ENCODE results near the gene CLK2. TPM values are rescaled to one million over a fixed set of nuclear protein-coding genes. Genes with fewer than 3 reads are reported as not detected.
A peak's percentile ranks its signal among the peaks of the same experiment; 100 is the strongest.

The CLK2 gene
- 100 to 1,000 TPM in 1 of 2 donors, 10 to 100 TPM in 1; 90.7 to 106 TPM for total RNA-seq

DNA sequence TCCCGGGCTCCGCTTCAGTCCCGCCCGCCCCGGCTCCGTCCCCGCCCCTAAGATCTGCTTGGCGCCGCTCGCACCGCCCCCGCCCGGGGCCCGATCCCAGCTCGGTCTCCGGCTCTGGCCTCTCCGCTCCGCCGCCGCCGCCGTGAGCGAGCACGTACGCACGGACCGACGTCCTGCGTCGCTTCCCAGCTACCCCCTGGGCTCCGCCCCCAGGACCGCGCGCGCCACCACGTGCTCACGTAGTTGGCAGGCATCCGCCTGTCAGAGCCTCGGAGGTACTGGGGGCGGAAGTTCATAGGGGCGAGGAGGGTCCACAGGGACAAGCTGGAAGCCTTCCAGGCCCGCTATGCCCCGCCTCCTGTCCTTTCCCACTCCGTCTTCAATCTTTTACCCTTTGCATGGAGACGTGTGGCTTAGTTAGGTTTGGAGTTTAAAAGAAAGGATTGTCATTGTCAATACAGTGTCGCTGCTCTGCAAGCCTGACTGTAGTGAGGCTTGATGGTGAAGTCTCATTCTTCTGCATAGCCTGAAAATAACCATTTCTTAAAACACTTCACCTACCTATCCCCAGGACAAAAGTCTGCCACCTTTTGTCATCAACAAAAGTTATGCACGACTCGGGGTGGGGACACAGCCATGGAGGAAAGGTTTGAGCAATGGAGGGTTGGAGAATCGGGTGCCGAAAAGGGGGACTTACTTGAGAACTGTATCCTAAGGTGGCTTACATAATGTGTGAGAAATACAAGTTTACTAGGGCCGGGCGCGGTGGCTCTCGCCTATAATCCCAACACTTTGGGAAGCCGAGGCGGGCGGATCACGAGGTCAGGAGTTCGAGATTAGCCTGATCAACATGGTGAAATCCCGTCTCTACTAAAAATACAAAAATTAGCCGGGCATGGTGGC, at the start of gene CLK2:
TSS of gene CLK2 (minus strand) at position 162 of the 903 bp plus-strand sequence. CDS start 2,527 bp downstream, outside the sequence.
- peaks cover 0 to 6% of the 10 kb centered on the region in 2 donors for H3K9me3 Mint-ChIP-seq
- H3K27ac Mint-ChIP-seq = peak within 1 kb of the TSS; percentile 95 to 98
- ATAC-seq (peak; percentile 88 to 89), DNase-seq (ENCODE audit: low spot score in 2 of 2) (peak; percentile 94 to 96)
- peaks cover 24 to 40% of the 10 kb centered on the region in 2 donors for H3K36me3 Mint-ChIP-seq

DNA sequence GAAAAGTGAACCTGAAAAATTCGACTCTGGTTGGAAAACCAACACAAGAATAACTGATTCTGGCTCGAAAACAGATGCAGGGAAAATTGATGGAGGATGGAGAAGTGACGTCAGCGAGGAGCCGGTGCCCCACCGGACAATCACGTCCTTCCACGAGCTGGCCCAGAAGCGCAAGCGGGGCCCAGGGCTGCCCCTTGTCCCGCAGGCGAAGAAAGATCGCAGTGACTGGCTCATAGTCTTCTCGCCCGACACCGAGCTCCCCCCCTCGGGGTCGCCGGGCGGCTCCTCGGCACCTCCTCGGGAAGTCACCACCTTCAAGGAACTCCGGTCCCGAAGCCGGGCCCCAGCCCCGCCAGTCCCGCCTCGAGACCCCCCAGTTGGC, 49.3 kb upstream of the CLK2 start:
- DNase-seq (ENCODE audit: low spot score in 2 of 2) = peak in 1 of 2 donors; percentile 27
- no peak for ATAC-seq
- peaks cover 0 to 4% of the 10 kb centered on the region in 2 donors for H3K36me3 Mint-ChIP-seq
- H3K27ac Mint-ChIP-seq = peak overlapping the region in 1 of 2 donors; percentile 74
- no peaks in the 10 kb centered on the region for H3K9me3 Mint-ChIP-seq

- DNase-seq (ENCODE audit: low spot score in 2 of 2) = no peak
- Mint-ChIP-seq H3K9me3 (no peaks in the 10 kb centered on the region), H3K27ac (peak overlapping the region; percentile 26 to 74), H3K36me3 (peaks cover 0 to 4% of the 10 kb centered on the region in 2 donors)
- ATAC-seq = no peak
Measured at GRCh38 chr1:155321639-155322503, 48.6 kb upstream of the CLK2 start.

GRCh38 chr1:155320661-155321617, 47.6 kb upstream of the CLK2 start, which contains the start of gene RUSC1:
TSS of gene RUSC1 (plus strand) at chr1:155320894. CDS start at chr1:155321774, 880 bp downstream.
- peaks cover 0 to 4% of the 10 kb centered on the region in 2 donors for H3K36me3 Mint-ChIP-seq
- peak; percentile 65 to 84 for DNase-seq (ENCODE audit: low spot score in 2 of 2)
- peak within 1 kb of the TSS; percentile 26 to 74 for H3K27ac Mint-ChIP-seq
- peak in 1 of 2 donors; percentile 44 for ATAC-seq
- no peaks in the 10 kb centered on the region for H3K9me3 Mint-ChIP-seq

DNA sequence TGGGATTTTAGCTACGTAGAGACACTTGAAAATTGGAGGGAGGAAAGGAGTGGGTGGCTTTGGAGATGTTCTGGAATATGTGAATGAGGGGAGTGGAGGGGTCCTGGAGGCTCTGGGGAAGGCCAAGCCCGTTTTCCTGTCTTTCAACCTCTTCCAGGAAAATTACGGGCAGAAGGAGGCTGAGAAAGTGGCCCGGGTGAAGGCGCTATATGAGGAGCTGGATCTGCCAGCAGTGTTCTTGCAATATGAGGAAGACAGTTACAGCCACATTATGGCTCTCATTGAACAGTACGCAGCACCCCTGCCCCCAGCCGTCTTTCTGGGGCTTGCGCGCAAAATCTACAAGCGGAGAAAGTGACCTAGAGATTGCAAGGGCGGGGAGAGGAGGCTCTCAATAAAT, 46.9 kb upstream of the CLK2 start:
- H3K9me3 Mint-ChIP-seq = no peaks in the 10 kb centered on the region
- H3K36me3 Mint-ChIP-seq = peaks cover 0 to 4% of the 10 kb centered on the region in 2 donors
- peak overlapping the region in 1 of 2 donors; percentile 38 for H3K27ac Mint-ChIP-seq
- no peak for DNase-seq (ENCODE audit: low spot score in 2 of 2)
- ATAC-seq = no peak

DNA sequence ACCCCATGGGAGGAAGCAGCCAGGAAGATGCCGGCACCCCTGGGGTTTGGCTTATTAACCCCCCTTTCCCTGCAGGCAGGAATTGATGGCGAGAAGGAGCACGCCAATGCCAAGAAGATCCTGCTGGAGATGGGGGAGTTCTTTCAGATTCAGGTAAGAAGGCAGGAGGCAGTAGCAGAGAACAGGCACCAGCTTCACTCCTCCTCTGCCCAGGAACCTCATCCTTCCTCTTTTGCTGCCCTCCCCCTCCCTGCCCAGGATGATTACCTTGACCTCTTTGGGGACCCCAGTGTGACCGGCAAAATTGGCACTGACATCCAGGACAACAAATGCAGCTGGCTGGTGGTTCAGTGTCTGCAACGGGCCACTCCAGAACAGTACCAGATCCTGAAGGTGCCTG, 46.2 kb upstream of the CLK2 start:
- Mint-ChIP-seq H3K36me3 (peaks cover 0 to 4% of the 10 kb centered on the region in 2 donors), H3K27ac (peak overlapping the region in 1 of 2 donors; percentile 9), H3K9me3 (no peaks in the 10 kb centered on the region)
- DNase-seq (ENCODE audit: low spot score in 2 of 2) = no peak
- no peak for ATAC-seq

DNA sequence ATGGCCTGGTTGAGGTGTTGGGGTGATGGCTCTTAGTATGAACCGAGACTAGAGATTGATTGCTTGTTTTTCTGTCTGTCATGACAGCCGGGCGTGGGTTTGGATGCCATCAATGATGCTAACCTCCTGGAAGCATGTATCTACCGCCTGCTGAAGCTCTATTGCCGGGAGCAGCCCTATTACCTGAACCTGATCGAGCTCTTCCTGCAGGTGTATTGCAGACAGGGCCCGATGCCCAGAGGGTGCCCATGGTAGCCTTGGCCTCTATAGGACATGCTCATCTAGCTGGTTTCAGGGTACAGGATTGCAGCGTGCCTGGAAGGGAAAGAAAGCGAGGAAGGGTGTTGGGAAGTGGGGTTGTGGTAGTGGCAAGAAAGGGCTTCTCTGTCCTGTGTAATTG, 44.8 kb upstream of the CLK2 start:
- Mint-ChIP-seq H3K9me3 (no peaks in the 10 kb centered on the region), H3K36me3 (peaks cover 0 to 4% of the 10 kb centered on the region in 2 donors), H3K27ac (peak overlapping the region in 1 of 2 donors; percentile 30)
- ATAC-seq (no peak), DNase-seq (ENCODE audit: low spot score in 2 of 2) (no peak)

DNA sequence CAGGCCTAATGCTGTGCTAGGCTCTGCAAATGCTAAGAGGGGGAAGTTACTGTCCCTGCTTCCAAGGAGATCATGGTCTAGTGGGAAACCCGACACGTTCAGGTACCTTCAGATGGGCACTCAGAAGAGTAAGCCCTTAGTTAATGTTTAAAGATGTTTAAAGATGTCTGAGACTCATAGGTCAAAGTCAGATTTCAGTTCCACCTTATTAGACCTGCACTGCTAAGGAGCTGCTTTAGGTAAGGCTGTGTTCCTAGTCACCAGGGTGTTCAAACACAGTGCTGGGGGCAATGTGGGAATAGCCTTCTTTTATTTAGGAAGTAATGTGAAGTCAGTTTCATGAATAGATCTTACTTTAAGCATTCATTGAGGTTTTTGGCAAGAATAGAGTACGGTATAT, 43.6 kb upstream of the CLK2 start:
- peaks cover 4 to 8% of the 10 kb centered on the region in 2 donors for H3K36me3 Mint-ChIP-seq
- H3K9me3 Mint-ChIP-seq = no peaks in the 10 kb centered on the region
- no peak for DNase-seq (ENCODE audit: low spot score in 2 of 2)
- no peak for ATAC-seq
- H3K27ac Mint-ChIP-seq = no peak overlapping the region

DNA sequence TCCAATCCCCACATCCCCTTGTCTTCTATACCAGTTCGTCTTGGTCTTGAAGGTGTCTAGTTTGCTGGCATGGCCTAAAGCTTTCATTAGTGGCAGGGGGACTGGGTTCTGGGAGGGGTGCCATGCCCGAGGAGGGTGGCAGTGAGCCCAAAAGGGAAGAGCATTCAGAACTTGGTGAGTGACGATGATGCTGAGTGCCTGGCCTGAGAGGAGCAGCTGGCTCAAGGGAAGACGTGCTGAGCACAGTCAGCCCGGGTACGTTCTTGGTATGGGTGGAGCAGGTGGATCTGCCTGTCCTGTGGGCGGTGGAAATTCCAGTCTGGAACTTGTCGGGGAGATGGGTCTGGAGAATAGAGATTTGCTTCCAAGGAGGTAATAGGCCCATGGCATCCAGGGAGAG, 40.0 kb upstream of the CLK2 start:
- DNase-seq (ENCODE audit: low spot score in 2 of 2) (no peak), ATAC-seq (no peak)
- Mint-ChIP-seq H3K27ac (peak overlapping the region in 1 of 2 donors; percentile 92), H3K9me3 (no peaks in the 10 kb centered on the region), H3K36me3 (peaks cover 19 to 41% of the 10 kb centered on the region in 2 donors)

- Mint-ChIP-seq H3K36me3 (peaks cover 19 to 41% of the 10 kb centered on the region in 2 donors), H3K27ac (peak overlapping the region; percentile 99), H3K9me3 (no peaks in the 10 kb centered on the region)
- DNase-seq (ENCODE audit: low spot score in 2 of 2) (no peak), ATAC-seq (no peak)
Measured at GRCh38 chr1:155309423-155310021, 36.2 kb upstream of the CLK2 start.

- DNase-seq (ENCODE audit: low spot score in 2 of 2) (peak; percentile 93 to 99), ATAC-seq (peak; percentile 97 to 99)
- no peaks in the 10 kb centered on the region for H3K9me3 Mint-ChIP-seq
- peaks cover 19 to 41% of the 10 kb centered on the region in 2 donors for H3K36me3 Mint-ChIP-seq
- H3K27ac Mint-ChIP-seq = peak within 1 kb of the TSS; percentile 99
Measured at GRCh38 chr1:155308493-155309422, 35.5 kb upstream of the CLK2 start, which contains the start of gene FDPS. TSS of gene FDPS (plus strand) at chr1:155308866. CDS start at chr1:155309790, 924 bp downstream.

DNA sequence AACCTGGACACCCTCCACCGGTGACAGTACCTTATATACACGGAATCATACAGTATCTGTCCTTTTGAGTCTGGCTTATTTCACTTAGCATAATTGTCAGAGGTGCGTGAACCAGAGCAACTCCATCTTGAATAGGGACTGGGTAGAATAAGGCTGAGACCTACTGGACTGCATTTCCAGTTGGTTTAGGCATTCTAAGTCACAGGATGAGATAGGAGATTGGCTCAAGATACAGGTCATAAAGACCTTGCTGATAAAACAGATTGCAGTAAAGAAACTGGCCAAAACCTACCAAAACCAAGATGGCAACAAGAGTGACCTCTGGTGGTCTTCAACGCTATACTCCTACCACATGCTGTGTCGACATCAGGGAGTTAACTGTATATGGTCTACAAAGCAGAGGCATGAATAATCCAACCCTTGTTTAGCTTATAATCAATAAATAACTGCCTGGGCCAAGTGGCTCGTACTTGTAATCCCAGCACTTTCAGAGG, 34.0 kb upstream of the CLK2 start:
- Mint-ChIP-seq H3K27ac (peak overlapping the region in 1 of 2 donors; percentile 99), H3K9me3 (no peaks in the 10 kb centered on the region), H3K36me3 (peaks cover 19 to 37% of the 10 kb centered on the region in 2 donors)
- DNase-seq (ENCODE audit: low spot score in 2 of 2) (no peak), ATAC-seq (no peak)

DNA sequence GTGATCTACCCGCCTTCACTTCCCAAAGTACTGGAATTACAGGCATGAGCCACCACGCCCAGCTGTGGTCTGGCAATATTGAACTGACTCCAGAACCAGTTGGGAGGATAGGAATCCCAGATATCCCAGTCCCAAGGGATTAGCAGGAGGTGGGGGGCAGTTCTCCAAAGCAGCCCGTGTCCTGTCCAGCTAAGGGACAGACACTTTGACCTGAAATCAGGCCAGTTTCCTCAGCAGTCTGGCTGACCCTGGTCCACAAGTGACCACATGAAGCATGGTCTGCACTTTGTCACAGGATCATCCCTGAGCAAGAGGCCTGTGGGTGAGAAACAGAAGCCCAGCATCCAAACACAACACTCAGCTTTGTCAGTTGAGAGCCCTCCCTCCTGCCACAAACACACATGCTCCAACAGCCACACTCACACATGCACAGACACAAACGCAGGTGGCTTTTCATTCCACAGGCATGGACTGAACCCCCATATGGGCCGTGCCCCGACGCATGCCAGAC, 32.6 kb upstream of the CLK2 start:
- Mint-ChIP-seq H3K27ac (peak overlapping the region in 1 of 2 donors; percentile 13), H3K36me3 (peaks cover 19 to 23% of the 10 kb centered on the region in 2 donors)

GRCh38 chr1:155304558-155305063, 31.3 kb upstream of the CLK2 start:
- DNase-seq (ENCODE audit: low spot score in 2 of 2) (no peak), ATAC-seq (no peak)
- peak overlapping the region in 1 of 2 donors; percentile 41 for H3K27ac Mint-ChIP-seq
- H3K9me3 Mint-ChIP-seq = no peaks in the 10 kb centered on the region
- peaks cover 10 to 11% of the 10 kb centered on the region in 2 donors for H3K36me3 Mint-ChIP-seq

More for the DNA sequence above, 32.6 kb upstream of the CLK2 start:
- no peak for DNase-seq (ENCODE audit: low spot score in 2 of 2)
- no peak for ATAC-seq
- H3K9me3 Mint-ChIP-seq = no peaks in the 10 kb centered on the region

Data from activated naive CD4-positive, alpha-beta T cell treated with anti-CD3 and anti-CD28 coated beads, Interleukin-2, amount 50 U/mL, for 72 hours (primary cell).